Subcutaneous abdominal adipose tissue (tissue), 5 donors: ENCODE results near the gene EXD3.
"Not testable (repeated sequence)": the region's sequence is repeated elsewhere in the genome, so short reads cannot be mapped to it uniquely, and the experiment has no call there.

Experiments used
- H3K27ac ChIP-seq: one replicate; pipeline ENCODE4 v1.7.0; 2013; ENCODE audit warnings: low read depth, mild to moderate bottlenecking, inconsistent platforms, low read length, moderate library complexity
- H3K27me3 ChIP-seq, 5 donors: one replicate each; pipeline ENCODE4 v1.7.0; 2013; ENCODE audit warnings: low read length in 5 of 5, inconsistent platforms in 1 of 5; ENCODE audit not compliant: control insufficient read depth in 5 of 5, insufficient read depth in 4 of 5
- H3K36me3 ChIP-seq, 5 donors: one replicate each; pipeline ENCODE4 v1.7.0; 2013; ENCODE audit warnings: low read length in 5 of 5; ENCODE audit not compliant: control insufficient read depth in 5 of 5, insufficient read depth in 5 of 5
- H3K4me1 ChIP-seq, 5 donors: one replicate each; pipeline ENCODE4 v1.7.0; 2013; ENCODE audit warnings: low read length in 5 of 5, mild to moderate bottlenecking in 3 of 5, moderate library complexity in 1 of 5; ENCODE audit not compliant: control insufficient read depth in 5 of 5, insufficient read depth in 5 of 5
- H3K4me3 ChIP-seq, 5 donors: one replicate each; pipeline ENCODE4 v1.7.0; 2013; ENCODE audit warnings: low read length in 5 of 5, low read depth in 1 of 5
- H3K9ac ChIP-seq, 5 donors: one replicate each; pipeline ENCODE4 v1.7.0; 2013; ENCODE audit warnings: low read length in 5 of 5, mild to moderate bottlenecking in 4 of 5, moderate library complexity in 3 of 5
- H3K9me3 ChIP-seq, 5 donors: one replicate each; pipeline ENCODE4 v1.7.0; 2013; ENCODE audit warnings: low read length in 5 of 5; ENCODE audit not compliant: control insufficient read depth in 5 of 5
- donor health status: healthy.
- donor health status: healthy.
- donor health status: healthy.
- donor health status: healthy.
- donor health status: healthy.

EXD3 gene

GRCh38 chr9:137452006-137452760, 29.2 kb upstream of the EXD3 start:
- peaks cover 0 to 29% (median 14%) of the 10 kb centered on the region in 5 donors for H3K36me3 ChIP-seq
- no peaks in the 10 kb centered on the region for H3K9me3 ChIP-seq
- peaks cover 0 to 36% (median 29%) of the 10 kb centered on the region in 5 donors for H3K4me1 ChIP-seq
- H3K27me3 ChIP-seq, result no peaks in the 10 kb centered on the region
- H3K27ac ChIP-seq, result no peak overlapping the region
- H3K9ac ChIP-seq, result no peak overlapping the region
- no peak overlapping the region for H3K4me3 ChIP-seq

GRCh38 chr9:137451264-137452005, 28.5 kb upstream of the EXD3 start:
- Histone ChIP-seq H3K4me1 (peaks cover 0 to 39% (median 25%) of the 10 kb centered on the region in 5 donors), H3K36me3 (peaks cover 0 to 23% (median 11%) of the 10 kb centered on the region in 5 donors)
- H3K9me3 ChIP-seq, H3K9ac ChIP-seq, H3K4me3 ChIP-seq, H3K27me3 ChIP-seq, H3K27ac ChIP-seq: not testable (repeated sequence)

GRCh38 chr9:137450539-137451222, 27.7 kb upstream of the EXD3 start:
- H3K9ac ChIP-seq, H3K4me3 ChIP-seq, H3K27ac ChIP-seq, H3K9me3 ChIP-seq, H3K27me3 ChIP-seq: not testable (repeated sequence)
- Histone ChIP-seq H3K4me1 (peaks cover 0 to 40% (median 21%) of the 10 kb centered on the region in 5 donors), H3K36me3 (peaks cover 0 to 22% (median 11%) of the 10 kb centered on the region in 5 donors)

GRCh38 chr9:137449931-137450538, 27.1 kb upstream of the EXD3 start:
- no peak overlapping the region for H3K9ac ChIP-seq
- H3K36me3 ChIP-seq, result peaks cover 0 to 22% (median 11%) of the 10 kb centered on the region in 5 donors
- no peaks in the 10 kb centered on the region for H3K9me3 ChIP-seq
- no peak overlapping the region for H3K27ac ChIP-seq
- H3K27me3 ChIP-seq, result peaks cover 0 to 3% (median 0%) of the 10 kb centered on the region in 5 donors
- peaks cover 0 to 40% (median 25%) of the 10 kb centered on the region in 5 donors for H3K4me1 ChIP-seq
- H3K4me3 ChIP-seq, result no peak overlapping the region

- peaks cover 0 to 22% (median 11%) of the 10 kb centered on the region in 5 donors for H3K36me3 ChIP-seq
- no peak overlapping the region for H3K27ac ChIP-seq
- no peak overlapping the region for H3K4me3 ChIP-seq
- no peak overlapping the region for H3K9ac ChIP-seq
- H3K27me3 ChIP-seq, result peaks cover 0 to 3% (median 0%) of the 10 kb centered on the region in 5 donors
- H3K4me1 ChIP-seq, result peaks cover 0 to 32% (median 18%) of the 10 kb centered on the region in 5 donors
- H3K9me3 ChIP-seq, result no peaks in the 10 kb centered on the region
These were observed 26.3 kb upstream of the EXD3 start for GRCh38 chr9:137449081-137449844.

GRCh38 chr9:137448602-137448962, 25.6 kb upstream of the EXD3 start:
- H3K27me3 ChIP-seq, result peaks cover 0 to 3% (median 0%) of the 10 kb centered on the region in 5 donors
- peaks cover 0 to 29% (median 15%) of the 10 kb centered on the region in 5 donors for H3K4me1 ChIP-seq
- no peak overlapping the region for H3K27ac ChIP-seq
- H3K4me3 ChIP-seq, result no peak overlapping the region
- H3K9me3 ChIP-seq, result no peaks in the 10 kb centered on the region
- peaks cover 0 to 22% (median 11%) of the 10 kb centered on the region in 5 donors for H3K36me3 ChIP-seq
- H3K9ac ChIP-seq, result no peak overlapping the region

- Histone ChIP-seq H3K27ac (no peak overlapping the region), H3K9ac (no peak overlapping the region), H3K4me1 (peaks cover 0 to 24% (median 14%) of the 10 kb centered on the region in 5 donors)
These were observed 25.0 kb upstream of the EXD3 start for GRCh38 chr9:137447722-137448601.

GRCh38 chr9:137446851-137447471, 24.0 kb upstream of the EXD3 start:
- no peak overlapping the region for H3K4me3 ChIP-seq
- peaks cover 0 to 24% (median 14%) of the 10 kb centered on the region in 5 donors for H3K4me1 ChIP-seq
- H3K9me3 ChIP-seq, result peaks cover 0 to 2% (median 0%) of the 10 kb centered on the region in 5 donors
- no peak overlapping the region for H3K9ac ChIP-seq
- H3K27me3 ChIP-seq, result peaks cover 0 to 3% (median 2%) of the 10 kb centered on the region in 5 donors
- no peak overlapping the region for H3K27ac ChIP-seq
- H3K36me3 ChIP-seq, result peaks cover 0 to 17% (median 11%) of the 10 kb centered on the region in 5 donors

More at GRCh38 chr9:137447722-137448601, 25.0 kb upstream of the EXD3 start:
- Histone ChIP-seq H3K4me3 (no peak overlapping the region), H3K36me3 (peaks cover 0 to 20% (median 11%) of the 10 kb centered on the region in 5 donors), H3K9me3 (no peaks in the 10 kb centered on the region), H3K27me3 (peaks cover 0 to 3% (median 0%) of the 10 kb centered on the region in 5 donors)
